H9 (cell line): Measurements from ENCODE around the gene DDX24. TPM values are rescaled to one million over a fixed set of nuclear protein-coding genes. Genes with fewer than 3 reads are reported as not detected.

Experiments
- DNase-seq: peaks from one replicate; pipeline ENCODE4 v3.0.0-alpha.2; 2017
- H2AFZ ChIP-seq: one replicate; pipeline ENCODE4 v1.6.1; 2013; ENCODE audit warnings: mild to moderate bottlenecking, low read length, control low read depth, moderate library complexity
- H2AK5ac ChIP-seq: 2 replicates; pipeline ENCODE4 v1.6.1; 2013; ENCODE audit warnings: low read length, control low read depth, mixed read lengths; ENCODE audit not compliant: insufficient read length
- H2BK120ac ChIP-seq: one replicate; pipeline ENCODE4 v1.6.1; 2013; ENCODE audit warnings: low read depth, mild to moderate bottlenecking, low read length, control low read depth, inconsistent platforms; ENCODE audit not compliant: poor library complexity, severe bottlenecking
- H2BK12ac ChIP-seq: 2 replicates; pipeline ENCODE4 v1.6.1; 2013; ENCODE audit warnings: low read length, control low read depth, mixed read lengths, low read depth; ENCODE audit not compliant: insufficient read length
- H2BK15ac ChIP-seq: 2 replicates; pipeline ENCODE4 v1.6.1; 2013; ENCODE audit warnings: low read depth, low read length, control low read depth
- H2BK20ac ChIP-seq: one replicate; pipeline ENCODE4 v1.6.1; 2013; ENCODE audit warnings: low read depth, mild to moderate bottlenecking, low read length, control low read depth, inconsistent platforms; ENCODE audit not compliant: poor library complexity, severe bottlenecking
- H2BK5ac ChIP-seq: 2 replicates; pipeline ENCODE4 v1.6.1; 2013; ENCODE audit warnings: low read length, control low read depth, mixed read lengths; ENCODE audit not compliant: insufficient read length
- H3K14ac ChIP-seq: 2 replicates; pipeline ENCODE4 v1.6.1; 2013; ENCODE audit warnings: low read length, control low read depth; ENCODE audit not compliant: insufficient read depth
- H3K18ac ChIP-seq: 2 replicates; pipeline ENCODE4 v1.6.1; 2013; ENCODE audit warnings: low read depth, mild to moderate bottlenecking, mixed read lengths, low read length, control low read depth; ENCODE audit not compliant: insufficient read length
- H3K23ac ChIP-seq: 2 replicates; pipeline ENCODE4 v1.6.1; 2013; ENCODE audit warnings: low read length, control low read depth, mixed read lengths, low read depth; ENCODE audit not compliant: insufficient read length
- H3K23me2 ChIP-seq: 2 replicates; pipeline ENCODE4 v1.6.1; 2013; ENCODE audit warnings: low read depth, mild to moderate bottlenecking, mixed read lengths, low read length, control low read depth; ENCODE audit not compliant: insufficient read length, poor library complexity, severe bottlenecking
- H3K27ac ChIP-seq: 2 replicates; pipeline ENCODE4 v1.5.1; 2013; ENCODE audit warnings: low read length, control low read depth, mixed read lengths, low read depth; ENCODE audit not compliant: insufficient read length
- H3K27me3 ChIP-seq: 2 replicates; pipeline ENCODE4 v1.6.1; 2013; ENCODE audit warnings: low read length, control low read depth, inconsistent platforms; ENCODE audit not compliant: insufficient read depth
- H3K4ac ChIP-seq: 2 replicates; pipeline ENCODE4 v1.6.1; 2013; ENCODE audit warnings: low read depth, mild to moderate bottlenecking, control low read depth, inconsistent platforms, low read length, moderate library complexity
- H3K4me1 ChIP-seq: 2 replicates; pipeline ENCODE4 v1.6.1; 2013; ENCODE audit warnings: low read length, control low read depth, inconsistent platforms; ENCODE audit not compliant: insufficient read depth
- H3K4me2 ChIP-seq: 2 replicates; pipeline ENCODE4 v1.6.1; 2013; ENCODE audit warnings: low read length, control low read depth, mixed read lengths; ENCODE audit not compliant: insufficient read length, insufficient read depth
- H3K56ac ChIP-seq: 2 replicates; pipeline ENCODE4 v1.6.1; 2013; ENCODE audit warnings: low read depth, mild to moderate bottlenecking, mixed read lengths, low read length, control low read depth; ENCODE audit not compliant: insufficient read length
- H3K79me1 ChIP-seq: 2 replicates; pipeline ENCODE4 v1.6.1; 2013; ENCODE audit warnings: low read depth, mild to moderate bottlenecking, moderate library complexity, low read length, control low read depth, inconsistent platforms; ENCODE audit not compliant: insufficient read depth, poor library complexity, severe bottlenecking
- H3K79me2 ChIP-seq: 2 replicates; pipeline ENCODE4 v1.6.1; 2013; ENCODE audit warnings: low read length, control low read depth, inconsistent platforms; ENCODE audit not compliant: insufficient read depth
- H3K9ac ChIP-seq: 2 replicates; pipeline ENCODE4 v1.6.1; 2013; ENCODE audit warnings: low read length, control low read depth, mixed read lengths; ENCODE audit not compliant: insufficient read length; ENCODE audit errors: extremely low read depth
- H3K9me3 ChIP-seq: one replicate; pipeline ENCODE4 v1.6.1; 2013; ENCODE audit warnings: low read depth, low read length, inconsistent platforms; ENCODE audit not compliant: control insufficient read depth
- H3T11ph ChIP-seq: one replicate; pipeline ENCODE4 v1.6.1; 2013; ENCODE audit warnings: mild to moderate bottlenecking, low read length, control low read depth, inconsistent platforms
- H4K20me1 ChIP-seq: one replicate; pipeline ENCODE4 v1.6.1; 2013; ENCODE audit not compliant: control insufficient read depth, insufficient read length, insufficient read depth
- H4K5ac ChIP-seq: 2 replicates; pipeline ENCODE4 v1.6.1; 2013; ENCODE audit warnings: low read depth, mild to moderate bottlenecking, mixed read lengths, low read length, control low read depth; ENCODE audit not compliant: insufficient read length
- H4K8ac ChIP-seq: replicated peaks from 2 replicates; pipeline ENCODE4 v1.6.1; 2013; ENCODE audit warnings: low read length, control low read depth, mixed read lengths, low read depth; ENCODE audit not compliant: insufficient read length
- H4K91ac ChIP-seq: 2 replicates; pipeline ENCODE4 v1.6.1; 2013; ENCODE audit warnings: low read depth, mild to moderate bottlenecking, moderate library complexity, mixed read lengths, low read length, control low read depth; ENCODE audit not compliant: insufficient read length
- H3K27ac Mint-ChIP-seq, 3 experiments: 2 replicates in 2 of 3; 3 replicates in 1 of 3; pipeline ENCODE4 v1.8.0; 2020 to 2021; ENCODE audit warnings: mixed read lengths in 3 of 3, mild to moderate bottlenecking in 1 of 3, moderate library complexity in 1 of 3
- H3K27me3 Mint-ChIP-seq: 2 replicates; pipeline ENCODE4 v1.8.0; 2021; ENCODE audit warnings: low read depth, mild to moderate bottlenecking, moderate library complexity, mixed read lengths
- H3K36me3 Mint-ChIP-seq, 3 experiments: 2 replicates in 2 of 3; 3 replicates in 1 of 3; pipeline ENCODE4 v1.8.0; 2020 to 2021; ENCODE audit warnings: low read depth in 3 of 3, mixed read lengths in 3 of 3; ENCODE audit not compliant: insufficient read depth in 1 of 3
- H3K4me1 Mint-ChIP-seq, 2 experiments: 2 replicates each; pipeline ENCODE4 v1.8.0; 2020; ENCODE audit warnings: mixed read lengths in 2 of 2
- H3K4me3 Mint-ChIP-seq, 2 experiments: 2 replicates in 1 of 2; 3 replicates in 1 of 2; pipeline ENCODE4 v1.8.0; 2020 to 2021; ENCODE audit warnings: mild to moderate bottlenecking in 2 of 2, mixed read lengths in 2 of 2, moderate library complexity in 1 of 2
- H3K9me3 Mint-ChIP-seq, 2 experiments: 2 replicates in 1 of 2; 3 replicates in 1 of 2; pipeline ENCODE4 v1.8.0; 2020; ENCODE audit warnings: mild to moderate bottlenecking in 2 of 2, mixed read lengths in 2 of 2, moderate library complexity in 1 of 2
- WGBS: extraction: QIAGEN DNeasy Blood & Tissue Kit; methylation state at CpG from one replicate; pipeline ENCODE4 v1.1.7; 2013; ENCODE audit warnings: missing lambda C conversion rate, low lambda C conversion rate, mixed read lengths; ENCODE audit not compliant: insufficient read length; ENCODE audit errors: extremely low coverage; 5-methylcytosine and 5-hydroxymethylcytosine counted together
- total RNA-seq: library from RNA; stranded (reverse); gene quantifications from 2 replicates; pipeline ENCODE4 v1.2.1, GENCODE V29; 2021
- TF ChIP-seq, protein P1 (sequence below): fragments of 200-600 bp; sonication (generic); conservative IDR thresholded peaks from 3 replicates; pipeline ENCODE4 v1.8.0; 2021; ENCODE audit warnings: antibody characterized with exemption, mild to moderate bottlenecking

The DDX24 gene
- total RNA-seq, 1 experiment from 2014 or later: 172 TPM

GRCh38 chr14:94081386-94081820 lies 401 bp upstream of the DDX24 start:
- H2BK120ac ChIP-seq: no peak overlapping the region
- no peak overlapping the region for H3K4ac ChIP-seq
- peak overlapping the region; percentile 92 for H3K4me2 ChIP-seq
- no peak overlapping the region for H2BK20ac ChIP-seq
- Mint-ChIP-seq H3K9me3 (peaks cover 2 to 3% of the 10 kb centered on the region in 2 experiments; a peak in 2 of 5 replicates), H3K4me1 (peaks cover 30 to 33% of the 10 kb centered on the region in 2 experiments), H3K4me3 (peak overlapping the region; percentile 99 to 100), H3K36me3 (peaks cover 29 to 35% (median 34%) of the 10 kb centered on the region in 3 experiments), H3K27ac (peak overlapping the region; percentile 65 to 96 (median 79); a peak in 6 of 7 replicates), H3K27me3 (no peaks in the 10 kb centered on the region)
- no peak overlapping the region for H2BK15ac ChIP-seq
- no peak overlapping the region for H2BK12ac ChIP-seq
- peaks cover 2% of the 10 kb centered on the region for H3K4me1 ChIP-seq
- H3K9ac ChIP-seq: peak overlapping the region; percentile 23
- no peak for DNase-seq
- no peak overlapping the region for H3K27ac ChIP-seq
- H3K23me2 ChIP-seq: peaks cover 8% of the 10 kb centered on the region
- H2AFZ ChIP-seq: peak overlapping the region; percentile 52
- no peak overlapping the region for H4K5ac ChIP-seq
- H2AK5ac ChIP-seq: no peak overlapping the region
- H2BK5ac ChIP-seq: no peak overlapping the region
- H4K8ac ChIP-seq: no peak overlapping the region
- H3K14ac ChIP-seq: no peak overlapping the region
- TF ChIP-seq, protein P1, sequence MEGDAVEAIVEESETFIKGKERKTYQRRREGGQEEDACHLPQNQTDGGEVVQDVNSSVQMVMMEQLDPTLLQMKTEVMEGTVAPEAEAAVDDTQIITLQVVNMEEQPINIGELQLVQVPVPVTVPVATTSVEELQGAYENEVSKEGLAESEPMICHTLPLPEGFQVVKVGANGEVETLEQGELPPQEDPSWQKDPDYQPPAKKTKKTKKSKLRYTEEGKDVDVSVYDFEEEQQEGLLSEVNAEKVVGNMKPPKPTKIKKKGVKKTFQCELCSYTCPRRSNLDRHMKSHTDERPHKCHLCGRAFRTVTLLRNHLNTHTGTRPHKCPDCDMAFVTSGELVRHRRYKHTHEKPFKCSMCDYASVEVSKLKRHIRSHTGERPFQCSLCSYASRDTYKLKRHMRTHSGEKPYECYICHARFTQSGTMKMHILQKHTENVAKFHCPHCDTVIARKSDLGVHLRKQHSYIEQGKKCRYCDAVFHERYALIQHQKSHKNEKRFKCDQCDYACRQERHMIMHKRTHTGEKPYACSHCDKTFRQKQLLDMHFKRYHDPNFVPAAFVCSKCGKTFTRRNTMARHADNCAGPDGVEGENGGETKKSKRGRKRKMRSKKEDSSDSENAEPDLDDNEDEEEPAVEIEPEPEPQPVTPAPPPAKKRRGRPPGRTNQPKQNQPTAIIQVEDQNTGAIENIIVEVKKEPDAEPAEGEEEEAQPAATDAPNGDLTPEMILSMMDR: no peak
- H3K79me2 ChIP-seq: peaks cover 36% of the 10 kb centered on the region
- H3K23ac ChIP-seq: no peak overlapping the region
- H4K91ac ChIP-seq: no peak overlapping the region
- no CpG with 5 or more reads among the region's 19 CpGs for WGBS
- H3K79me1 ChIP-seq: peaks cover 4% of the 10 kb centered on the region
- H3K56ac ChIP-seq: no peak overlapping the region
- H3K9me3 ChIP-seq: no peaks in the 10 kb centered on the region
- H3K27me3 ChIP-seq: no peaks in the 10 kb centered on the region
- no peak overlapping the region for H3K18ac ChIP-seq
- peaks cover 4% of the 10 kb centered on the region for H4K20me1 ChIP-seq
- no peak overlapping the region for H3T11ph ChIP-seq
